WTC11 (cell line): ENCODE results near the gene ANAPC13. TPM values are rescaled to one million over a fixed set of nuclear protein-coding genes. Genes with fewer than 3 reads are reported as not detected.

Source experiments
- ATAC-seq: fragments of 200-7000 bp; cut with Tn5 transposase; 2 replicates; pipeline ENCODE4 v1.10.0; 2021; ENCODE audit warnings: mild to moderate bottlenecking, moderate library complexity
- CTCF ChIA-PET: fragments of 300-600 bp; sonication (Branson Sonifier 250); formaldehyde crosslinking; loops from one replicate; lab custom pipeline; 2021; ENCODE audit warnings: antibody characterized with exemption; lab: Charles Lee
- POLR2A ChIA-PET: fragments of 350-600 bp; sonication (Branson Sonifier 250); formaldehyde crosslinking; loops from one replicate; lab custom pipeline; 2021; ENCODE audit warnings: antibody characterized with exemption; lab: Charles Lee
- DNase-seq: peaks from one replicate; pipeline ENCODE4 v3.0.0; 2021; ENCODE audit warnings: low spot score
- H3K27ac Mint-ChIP-seq: 2 replicates; pipeline ENCODE4 v1.8.0; 2021; ENCODE audit warnings: mixed read lengths
- H3K27me3 Mint-ChIP-seq: 2 replicates; pipeline ENCODE4 v1.8.0; 2021; ENCODE audit warnings: low read depth, mild to moderate bottlenecking, moderate library complexity, mixed read lengths
- H3K36me3 Mint-ChIP-seq: 2 replicates; pipeline ENCODE4 v1.8.0; 2021; ENCODE audit warnings: mixed read lengths
- H3K4me1 Mint-ChIP-seq: 2 replicates; pipeline ENCODE4 v1.8.0; 2022; ENCODE audit warnings: mixed read lengths
- H3K4me3 Mint-ChIP-seq: 2 replicates; pipeline ENCODE4 v1.8.0; 2021; ENCODE audit warnings: mild to moderate bottlenecking, moderate library complexity, mixed read lengths
- H3K9me3 Mint-ChIP-seq: 2 replicates; pipeline ENCODE4 v1.8.0; 2021; ENCODE audit warnings: mixed read lengths
- ATF6 ChIP-seq: sonication (generic); formaldehyde crosslinking; IDR thresholded peaks from 2 replicates; pipeline ENCODE4 v1.8.1; 2023; ENCODE audit warnings: mild to moderate bottlenecking, missing genetic modification reagents
- E2F5 ChIP-seq: sonication (generic); formaldehyde crosslinking; IDR thresholded peaks from 2 replicates; pipeline ENCODE4 v1.8.1; 2022; ENCODE audit warnings: mild to moderate bottlenecking, moderate library complexity, missing genetic modification reagents
- FOXP1 ChIP-seq: sonication (generic); formaldehyde crosslinking; IDR thresholded peaks from 2 replicates; pipeline ENCODE4 v1.8.0; 2022; ENCODE audit warnings: missing genetic modification reagents, mild to moderate bottlenecking, moderate library complexity, borderline replicate concordance
- GTF2I ChIP-seq: fragments of 250-450 bp; sonication (Bioruptor Pico); conservative IDR thresholded peaks from 2 replicates; pipeline ENCODE4 v1.4.0; 2021; ENCODE audit warnings: mild to moderate bottlenecking
- HMGA2 ChIP-seq: fragments of 250-450 bp; sonication (Bioruptor Pico); IDR thresholded peaks from 2 replicates; pipeline ENCODE4 v1.4.0; 2021; ENCODE audit warnings: mild to moderate bottlenecking, moderate library complexity
- MAX ChIP-seq: sonication (generic); formaldehyde crosslinking; IDR thresholded peaks from 2 replicates; pipeline ENCODE4 v1.8.0; 2022; ENCODE audit warnings: mild to moderate bottlenecking, missing genetic modification reagents
- MXD4 ChIP-seq: fragments of 250-450 bp; sonication (Bioruptor Pico); IDR thresholded peaks from 2 replicates; pipeline ENCODE4 v1.8.0; 2021; ENCODE audit warnings: mild to moderate bottlenecking, moderate library complexity, borderline replicate concordance
- NFE2L1 ChIP-seq: sonication (generic); formaldehyde crosslinking; IDR thresholded peaks from 2 replicates; pipeline ENCODE4 v1.8.1; 2023; ENCODE audit warnings: missing genetic modification reagents
- NR3C1 ChIP-seq: sonication (generic); formaldehyde crosslinking; conservative IDR thresholded peaks from 2 replicates; pipeline ENCODE4 v1.8.1; 2023; ENCODE audit warnings: low read depth, mild to moderate bottlenecking, missing genetic modification reagents
- OVOL2 ChIP-seq: fragments of 250-450 bp; sonication (Bioruptor Pico); IDR thresholded peaks from 2 replicates; pipeline ENCODE4 v1.9.0; 2021; ENCODE audit warnings: mild to moderate bottlenecking, borderline replicate concordance
- PRDM15 ChIP-seq: sonication (generic); formaldehyde crosslinking; IDR thresholded peaks from 2 replicates; pipeline ENCODE4 v1.8.0; 2022; ENCODE audit warnings: missing genetic modification reagents
- USF2 ChIP-seq: sonication (generic); formaldehyde crosslinking; IDR thresholded peaks from 2 replicates; pipeline ENCODE4 v1.8.1; 2023; ENCODE audit warnings: mild to moderate bottlenecking, missing genetic modification reagents, moderate library complexity
- ZMAT4 ChIP-seq: fragments of 250-450 bp; sonication (Bioruptor Pico); IDR thresholded peaks from 2 replicates; pipeline ENCODE4 v1.9.0; 2021; ENCODE audit warnings: mild to moderate bottlenecking
- ZNF138 ChIP-seq: sonication (generic); formaldehyde crosslinking; conservative IDR thresholded peaks from 2 replicates; pipeline ENCODE4 v1.8.1; 2022; ENCODE audit warnings: mild to moderate bottlenecking, moderate library complexity, missing genetic modification reagents
- ZNF263 ChIP-seq: sonication (generic); formaldehyde crosslinking; IDR thresholded peaks from 2 replicates; pipeline ENCODE4 v1.8.1; 2022; ENCODE audit warnings: low read depth, mild to moderate bottlenecking, moderate library complexity, missing genetic modification reagents
- ZNF425 ChIP-seq: fragments of 250-450 bp; sonication (Bioruptor Pico); conservative IDR thresholded peaks from 2 replicates; pipeline ENCODE4 v1.9.0; 2021; ENCODE audit warnings: mild to moderate bottlenecking
- ZNF532 ChIP-seq: fragments of 250-450 bp; sonication (Bioruptor Pico); IDR thresholded peaks from 2 replicates; pipeline ENCODE4 v1.9.0; 2021; ENCODE audit warnings: mild to moderate bottlenecking, borderline replicate concordance
- ZNF671 ChIP-seq: fragments of 250-450 bp; sonication (Bioruptor Pico); IDR thresholded peaks from 2 replicates; pipeline ENCODE4 v1.8.0; 2021; ENCODE audit warnings: mild to moderate bottlenecking
- total RNA-seq: library from RNA; stranded (reverse); gene quantifications from 3 replicates; pipeline ENCODE4 v1.2.3, GENCODE V29; 2021

ANAPC13 gene
- total RNA-seq, 1 experiment from 2014 or later, result 29.7 TPM

- TF ChIP-seq E2F5 (CRISPR knock-in tag) (no peak), ZNF263 (CRISPR knock-in tag) (no peak), OVOL2 (CRISPR knock-in tag) (no peak), ZMAT4 (CRISPR knock-in tag) (no peak), ATF6 (CRISPR knock-in tag) (no peak), GTF2I (CRISPR knock-in tag) (no peak), ZNF138 (CRISPR knock-in tag) (no peak), ZNF425 (CRISPR knock-in tag) (no peak)
- TF ChIP-seq, all 79 proteins: peak for 0
These were observed 9.5 kb downstream of the ANAPC13 start (continued) for GRCh38 chr3:134476306-134476705.

GRCh38 chr3:134474956-134475355 is 10.8 kb downstream of the ANAPC13 start:
- no peaks in the 10 kb centered on the region for H3K27me3 Mint-ChIP-seq
- DNase-seq (no peak), ATAC-seq (no peak)
- H3K4me3 Mint-ChIP-seq, result no peak overlapping the region
- ChIA-PET POLR2A (no interaction called here), CTCF (interaction anchor here (0.7 to 4.2 kb wide), 8 partner anchors 11 to 165 kb away, joined by 3 to 86 read pairs (median 16); partner anchors contain the start of gene AMOTL2)
- no peak overlapping the region for H3K27ac Mint-ChIP-seq
- H3K4me1 Mint-ChIP-seq, result 0 out of 2 replicates have a peak, but pooled peaks cover 3% of the 10 kb centered on the region
- peaks cover 23% of the 10 kb centered on the region for H3K36me3 Mint-ChIP-seq
- H3K9me3 Mint-ChIP-seq, result no peaks in the 10 kb centered on the region
- no peak for TF ChIP-seq FOXP1 (CRISPR knock-in tag)
- TF ChIP-seq ZNF425 (CRISPR knock-in tag), result no peak
- no peak for TF ChIP-seq ZNF671 (CRISPR knock-in tag)
- TF ChIP-seq NR3C1 (CRISPR knock-in tag), result no peak
- TF ChIP-seq PRDM15 (CRISPR knock-in tag), result no peak
- TF ChIP-seq NFE2L1 (CRISPR knock-in tag), result no peak
- TF ChIP-seq USF2 (CRISPR knock-in tag), result no peak
- no peak for TF ChIP-seq ZNF532 (CRISPR knock-in tag)
- TF ChIP-seq OVOL2 (CRISPR knock-in tag), result no peak
- no peak for TF ChIP-seq MXD4 (CRISPR knock-in tag)
- no peak for TF ChIP-seq HMGA2 (CRISPR knock-in tag)
- TF ChIP-seq MAX (CRISPR knock-in tag), result no peak
